DOHH2 (cell line): ENCODE data around the gene ATG4B.

ENCODE experiments used
- H3F3A ChIP-seq: fragments of 200-600 bp; sonication (generic), shearing (Covaris generic); 2 replicates; pipeline ENCODE4 v1.6.0; 2016; ENCODE audit warnings: antibody characterized with exemption, mild to moderate bottlenecking; ENCODE audit not compliant: control insufficient read depth, insufficient read depth
- H3K27ac ChIP-seq: fragments of 200-600 bp; sonication (generic); 2 replicates; pipeline ENCODE4 v1.5.1; 2014; ENCODE audit warnings: low read depth, mild to moderate bottlenecking, low read length, moderate library complexity
- H3K27me3 ChIP-seq: fragments of 200-600 bp; sonication (generic); 2 replicates; pipeline ENCODE4 v1.6.1; 2014; ENCODE audit warnings: mild to moderate bottlenecking, low read length, mixed read lengths; ENCODE audit not compliant: control insufficient read depth
- H3K36me3 ChIP-seq: fragments of 200-600 bp; sonication (generic); 2 replicates; pipeline ENCODE4 v1.6.1; 2014; ENCODE audit warnings: mild to moderate bottlenecking, low read length, moderate library complexity, mixed read lengths; ENCODE audit not compliant: control insufficient read depth
- H3K4me1 ChIP-seq: fragments of 200-600 bp; sonication (generic); 2 replicates; pipeline ENCODE4 v1.6.1; 2014; ENCODE audit warnings: mild to moderate bottlenecking, low read length, mixed read lengths; ENCODE audit not compliant: control insufficient read depth
- H3K4me2 ChIP-seq: fragments of 200-600 bp; sonication (generic); 2 replicates; pipeline ENCODE4 v1.6.0; 2014; ENCODE audit warnings: mild to moderate bottlenecking, low read length, moderate library complexity
- H3K4me3 ChIP-seq: fragments of 200-600 bp; sonication (generic); 2 replicates; pipeline ENCODE4 v1.5.1; 2014; ENCODE audit warnings: mild to moderate bottlenecking, low read length, mixed read lengths
- H3K79me2 ChIP-seq: fragments of 200-600 bp; sonication (generic); 2 replicates; pipeline ENCODE4 v1.6.1; 2014; ENCODE audit warnings: mild to moderate bottlenecking, low read length, mixed read lengths; ENCODE audit not compliant: control insufficient read depth
- H3K9me2 ChIP-seq: fragments of 200-600 bp; sonication (generic); replicated peaks from 2 replicates; pipeline ENCODE4 v1.6.1; 2014; ENCODE audit warnings: mild to moderate bottlenecking, low read length, mixed read lengths; ENCODE audit not compliant: control insufficient read depth
- H3K9me3 ChIP-seq: fragments of 200-600 bp; sonication (generic); 2 replicates; pipeline ENCODE4 v1.6.1; 2014; ENCODE audit warnings: antibody characterized with exemption, low read length, mixed read lengths; ENCODE audit not compliant: control insufficient read depth, insufficient read depth
- H4K20me1 ChIP-seq: fragments of 200-600 bp; sonication (generic); 2 replicates; pipeline ENCODE4 v1.6.0; 2014; ENCODE audit warnings: low read depth, mild to moderate bottlenecking, antibody characterized with exemption, low read length, moderate library complexity; ENCODE audit not compliant: control insufficient read depth, insufficient read depth
- CTCF ChIP-seq: fragments of 200-600 bp; sonication (generic); IDR thresholded peaks from one replicate; pipeline ENCODE4 v1.5.1; 2014; ENCODE audit warnings: antibody characterized with exemption, mild to moderate bottlenecking, low read depth, low read length; ENCODE audit not compliant: poor library complexity, severe bottlenecking
- EZH2phosphoT487 ChIP-seq: fragments of 200-600 bp; sonication (generic); IDR thresholded peaks from 2 replicates; pipeline ENCODE4 v1.6.1; 2017; ENCODE audit warnings: borderline replicate concordance, mild to moderate bottlenecking, antibody characterized with exemption, low read length, moderate library complexity, mixed read lengths

ATG4B gene

GRCh38 chr2:241656190-241656741, 18.8 kb downstream of the ATG4B start:
- Histone ChIP-seq H3K27me3 (no peaks in the 10 kb centered on the region), H3K9me2 (no peaks in the 10 kb centered on the region), H3F3A (no peaks in the 10 kb centered on the region), H3K27ac (no peak overlapping the region), H3K9me3 (no peaks in the 10 kb centered on the region), H3K4me3 (no peak overlapping the region), H3K79me2 (peaks cover 7% of the 10 kb centered on the region), H3K36me3 (peaks cover 72% of the 10 kb centered on the region), H3K4me1 (no peaks in the 10 kb centered on the region), H4K20me1 (no peaks in the 10 kb centered on the region), H3K4me2 (no peak overlapping the region)
- TF ChIP-seq EZH2phosphoT487 (no peak), CTCF (no peak)

- Histone ChIP-seq H3K4me1 (no peaks in the 10 kb centered on the region), H3K9me2 (no peaks in the 10 kb centered on the region), H3K27me3 (no peaks in the 10 kb centered on the region), H3K4me3 (no peak overlapping the region), H3K36me3 (peaks cover 58% of the 10 kb centered on the region), H3K79me2 (no peaks in the 10 kb centered on the region), H4K20me1 (no peaks in the 10 kb centered on the region), H3K4me2 (no peak overlapping the region), H3K9me3 (no peaks in the 10 kb centered on the region), H3F3A (no peaks in the 10 kb centered on the region), H3K27ac (no peak overlapping the region)
- TF ChIP-seq EZH2phosphoT487 (no peak), CTCF (no peak)
These were observed 20.3 kb downstream of the ATG4B start for GRCh38 chr2:241657786-241658254.

- no peaks in the 10 kb centered on the region for H3K79me2 ChIP-seq
- H3K9me2 ChIP-seq, result no peaks in the 10 kb centered on the region
- H3K36me3 ChIP-seq, result peaks cover 53% of the 10 kb centered on the region
- TF ChIP-seq EZH2phosphoT487 (no peak), CTCF (no peak)
- no peak overlapping the region for H3K4me2 ChIP-seq
- H3K4me1 ChIP-seq, result no peaks in the 10 kb centered on the region
- H3K9me3 ChIP-seq, result no peaks in the 10 kb centered on the region
- H4K20me1 ChIP-seq, result no peaks in the 10 kb centered on the region
- no peak overlapping the region for H3K4me3 ChIP-seq
- no peaks in the 10 kb centered on the region for H3K27me3 ChIP-seq
- no peaks in the 10 kb centered on the region for H3F3A ChIP-seq
- H3K27ac ChIP-seq, result no peak overlapping the region
These were observed 20.8 kb downstream of the ATG4B start for GRCh38 chr2:241658296-241658695.
